Ishikawa (cell line): ENCODE results near the gene KDM7A.

ENCODE experiments used
- CREB1 ChIP-seq: IDR thresholded peaks from 2 replicates; pipeline ENCODE4 v1.6.1; 2012; ENCODE audit warnings: low read depth
- EP300 ChIP-seq: IDR thresholded peaks from 2 replicates; pipeline ENCODE4 v1.6.1; 2012; ENCODE audit warnings: borderline replicate concordance
- REST ChIP-seq: IDR thresholded peaks from 2 replicates; pipeline ENCODE4 v1.6.1; 2012; ENCODE audit warnings: low read depth, mild to moderate bottlenecking
- YY1 ChIP-seq: IDR thresholded peaks from 2 replicates; pipeline ENCODE4 v1.6.1; 2012; ENCODE audit warnings: low read depth
- ZBTB7A ChIP-seq: IDR thresholded peaks from 2 replicates; pipeline ENCODE4 v1.6.1; 2012; ENCODE audit warnings: low read depth

GRCh38 chr7:140176122-140176701, 571 bp downstream of the KDM7A start:
- TF ChIP-seq EP300 (no peak), REST (no peak), CREB1 (no peak), YY1 (no peak), ZBTB7A (no peak; the same call in 1 of the 2 replicates)
